ENCODE results near the gene PADI3. TPM values are rescaled to one million over a fixed set of nuclear protein-coding genes. Genes with fewer than 3 reads are reported as not detected.

Gene PADI3
- polyA plus RNA-seq, 2 of the 4 experiments (the other 2 are of a cell fraction) = 0.99 to 2.4 TPM

GRCh38 chr1:17307946-17308345, 59.0 kb downstream of the PADI3 start, which contains the start of gene PADI4:
Gene PADI4, plus strand, starts transcription at chr1:17308197. Its CDS starts 26 bp downstream, at chr1:17308223.
- CTCF ChIA-PET = interaction anchor here (1.1 to 1.6 kb wide), 3 partner anchors 14 to 238 kb away, joined by 3 to 5 read pairs (median 3); no protein-coding TSS in a partner anchor
- no peak within 1 kb of the TSS for H3K4me3 ChIP-seq
- POLR2A ChIA-PET = no interaction called here
- no peak for DNase-seq (ENCODE audit: low read depth in 1 of 2, low spot score in 1 of 2)
- peak within 1 kb of the TSS in 1 of 2 experiments; percentile 55; a peak in 3 of 6 replicates for H3K27ac ChIP-seq
- TF ChIP-seq RARB (CRISPR knock-in tag; IDR thresholded peaks at IDR 0.05) (no peak), CTCF (IDR thresholded peaks at IDR 0.05) (no peak), TP53 (CRISPR knock-in tag; IDR thresholded peaks at IDR 0.05) (no peak), JUN (IDR thresholded peaks at IDR 0.05) (no peak), CBX8 (IDR thresholded peaks at IDR 0.05) (no peak), HEYL (CRISPR knock-in tag; IDR thresholded peaks at IDR 0.05) (no peak), RFX5 (IDR thresholded peaks at IDR 0.05) (no peak), ATOH8 (CRISPR knock-in tag; IDR thresholded peaks at IDR 0.05; ENCODE audit: low read depth) (no peak), GATA3 (IDR thresholded peaks at IDR 0.05; ENCODE audit: borderline replicate concordance) (no peak), ESRRA (IDR thresholded peaks at IDR 0.05; ENCODE audit: borderline replicate concordance, low read length) (no peak)
- no peak for ATAC-seq
- WGBS (ENCODE audit: missing lambda C conversion rate) = 100% methylated on average over 1 of the region's 8 CpGs
- no peak for FAIRE-seq
- H3K9me3 ChIP-seq = no peaks in the 10 kb centered on the region
- H3K4me2 ChIP-seq = no peak within 1 kb of the TSS
- H3K4me1 ChIP-seq = peaks cover 15% of the 10 kb centered on the region

- DNase-seq (ENCODE audit: low read depth in 1 of 2, low spot score in 1 of 2) (no peak), FAIRE-seq (no peak), ATAC-seq (no peak)
- peaks cover 15% of the 10 kb centered on the region for H3K4me1 ChIP-seq
- no peak overlapping the region for H3K4me3 ChIP-seq
- CTCF ChIA-PET = interaction anchor here (1.3 to 1.6 kb wide), 2 partner anchors 14 to 34 kb away, joined by 3 to 5 read pairs; no protein-coding TSS in a partner anchor
- no peaks in the 10 kb centered on the region for H3K9me3 ChIP-seq
- peak overlapping the region in 1 of 2 experiments; percentile 55; a peak in 3 of 6 replicates for H3K27ac ChIP-seq
- POLR2A ChIA-PET = no interaction called here
- H3K4me2 ChIP-seq = no peak overlapping the region
- no peak for TF ChIP-seq ATOH8 (CRISPR knock-in tag; IDR thresholded peaks at IDR 0.05; ENCODE audit: low read depth)
- TF ChIP-seq POLR2A (IDR thresholded peaks at IDR 0.05; ENCODE audit: low read length) = no peak
- TF ChIP-seq RNF2 (IDR thresholded peaks at IDR 0.05; ENCODE audit: borderline replicate concordance, low read depth) = no peak
- TF ChIP-seq TP53 (CRISPR knock-in tag; IDR thresholded peaks at IDR 0.05) = no peak
- no peak for TF ChIP-seq FOXS1 (CRISPR knock-in tag; IDR thresholded peaks at IDR 0.05)
- no peak for TF ChIP-seq E2F6 (IDR thresholded peaks at IDR 0.05; ENCODE audit: borderline replicate concordance, low read depth)
- TF ChIP-seq CTCF (IDR thresholded peaks at IDR 0.05) = no peak
- TF ChIP-seq KDM5A (IDR thresholded peaks at IDR 0.05) = no peak
- no peak for TF ChIP-seq ELK1 (IDR thresholded peaks at IDR 0.05; ENCODE audit: low read depth, low read length)
- TF ChIP-seq MYC (IDR thresholded peaks at IDR 0.05; ENCODE audit: borderline replicate concordance, low read length) = no peak
- no peak for TF ChIP-seq EHMT2 (IDR thresholded peaks at IDR 0.05; ENCODE audit: low read depth)
- TF ChIP-seq HEYL (CRISPR knock-in tag; IDR thresholded peaks at IDR 0.05) = no peak
- TF ChIP-seq POLR2AphosphoS2 (conservative IDR thresholded peaks at IDR 0.05; ENCODE audit: low read length) = no peak
- no peak for TF ChIP-seq JUNB (IDR thresholded peaks at IDR 0.05)
- no peak for TF ChIP-seq ESRRA (IDR thresholded peaks at IDR 0.05; ENCODE audit: borderline replicate concordance, low read length)
- TF ChIP-seq RFX5 (IDR thresholded peaks at IDR 0.05) = no peak
- TF ChIP-seq MAX (IDR thresholded peaks at IDR 0.05) = no peak
- TF ChIP-seq CHD2 (IDR thresholded peaks at IDR 0.05; ENCODE audit: low read length, partially characterized antibody) = no peak
- WGBS (ENCODE audit: missing lambda C conversion rate) = 72% methylated on average over 4 of the region's 6 CpGs
Measured at GRCh38 chr1:17308593-17308992, 59.7 kb downstream of the PADI3 start.

Data from A549 (cell line).